Astrocyte (in vitro differentiated cells and primary cell): ENCODE data around the gene NAV2. TPM values are rescaled to one million over a fixed set of nuclear protein-coding genes. Genes with fewer than 3 reads are reported as not detected.

Source experiments
- DNase-seq: peaks from one replicate; pipeline ENCODE4 v3.0.0-alpha.2; 2010; ENCODE audit warnings: low read depth
- FAIRE-seq: peaks from 2 replicates; lab custom pipeline; 2011; peaks lifted over from hg19 to GRCh38; lab: Jason Lieb, UNC
- H2AFZ ChIP-seq: 2 replicates; pipeline ENCODE4 v1.6.0; 2012; ENCODE audit warnings: low read depth, low read length, inconsistent platforms
- H3K27ac ChIP-seq: 2 replicates; pipeline ENCODE4 v1.5.1; 2011; ENCODE audit warnings: low read depth, low read length, inconsistent platforms
- H3K27me3 ChIP-seq: 2 replicates; pipeline ENCODE4 v1.6.0; 2011; ENCODE audit warnings: low read length, inconsistent platforms; ENCODE audit not compliant: insufficient read depth
- H3K36me3 ChIP-seq: 2 replicates; pipeline ENCODE4 v1.5.1; 2011; ENCODE audit warnings: low read length, inconsistent platforms; ENCODE audit not compliant: insufficient read depth
- H3K4me1 ChIP-seq: 2 replicates; pipeline ENCODE4 v1.5.1; 2011; ENCODE audit warnings: low read length, inconsistent platforms; ENCODE audit not compliant: insufficient read depth
- H3K4me2 ChIP-seq: 2 replicates; pipeline ENCODE4 v1.6.0; 2012; ENCODE audit warnings: low read length, inconsistent platforms
- H3K4me3 ChIP-seq: 2 replicates; pipeline ENCODE4 v1.5.1; 2011; ENCODE audit warnings: low read depth, mild to moderate bottlenecking, low read length, inconsistent platforms; ENCODE audit not compliant: insufficient read depth
- H3K79me2 ChIP-seq: 2 replicates; pipeline ENCODE4 v1.6.0; 2012; ENCODE audit warnings: mild to moderate bottlenecking, low read length, inconsistent platforms; ENCODE audit not compliant: insufficient read depth
- H3K9ac ChIP-seq: 2 replicates; pipeline ENCODE4 v1.6.0; 2012; ENCODE audit warnings: mild to moderate bottlenecking, low read length, inconsistent platforms
- H3K9me3 ChIP-seq: 2 replicates; pipeline ENCODE4 v1.5.1; 2012; ENCODE audit warnings: low read depth, mild to moderate bottlenecking, low read length, inconsistent platforms; ENCODE audit not compliant: insufficient read depth
- H4K20me1 ChIP-seq: 2 replicates; pipeline ENCODE4 v1.6.0; 2012; ENCODE audit warnings: low read length, inconsistent platforms; ENCODE audit not compliant: insufficient read depth
- H3K27ac Mint-ChIP-seq: one replicate; pipeline ENCODE4 v1.8.0; 2021; ENCODE audit warnings: mild to moderate bottlenecking, mixed read lengths; ENCODE audit not compliant: unreplicated experiment
- H3K27me3 Mint-ChIP-seq: one replicate; pipeline ENCODE4 v1.8.0; 2021; ENCODE audit warnings: low read depth, mixed read lengths; ENCODE audit not compliant: unreplicated experiment
- H3K36me3 Mint-ChIP-seq: one replicate; pipeline ENCODE4 v1.8.0; 2021; ENCODE audit warnings: low read depth, mixed read lengths; ENCODE audit not compliant: unreplicated experiment
- H3K4me1 Mint-ChIP-seq: one replicate; pipeline ENCODE4 v1.8.0; 2021; ENCODE audit warnings: low read depth, mixed read lengths; ENCODE audit not compliant: unreplicated experiment
- H3K4me3 Mint-ChIP-seq: one replicate; pipeline ENCODE4 v1.8.0; 2021; ENCODE audit warnings: mild to moderate bottlenecking, moderate library complexity, mixed read lengths; ENCODE audit not compliant: unreplicated experiment
- H3K9me3 Mint-ChIP-seq: one replicate; pipeline ENCODE4 v1.8.0; 2021; ENCODE audit warnings: mild to moderate bottlenecking, mixed read lengths; ENCODE audit not compliant: unreplicated experiment
- CTCF ChIP-seq: IDR thresholded peaks from 2 replicates; pipeline ENCODE4 v1.5.1; 2011; ENCODE audit warnings: low read depth, mild to moderate bottlenecking, inconsistent platforms, low read length, moderate library complexity; ENCODE audit not compliant: insufficient read depth
- EZH2 ChIP-seq: IDR thresholded peaks from 2 replicates; pipeline ENCODE4 v1.6.1; 2012; ENCODE audit warnings: mild to moderate bottlenecking, low read length, inconsistent platforms; ENCODE audit not compliant: insufficient read depth
- total RNA-seq: library from RNA; stranded (reverse); gene quantifications from 2 replicates; pipeline ENCODE4 v1.2.1, GENCODE V29; 2021

The NAV2 gene
- total RNA-seq, 1 donor from 2014 or later: 20.6 TPM

- H3K4me1 ChIP-seq: no peaks in the 10 kb centered on the region
- TF ChIP-seq CTCF (no peak), EZH2 (no peak)
- H4K20me1 ChIP-seq: no peaks in the 10 kb centered on the region
- Mint-ChIP-seq H3K4me3 (no peak overlapping the region), H3K9me3 (no peaks in the 10 kb centered on the region), H3K4me1 (peaks cover 7% of the 10 kb centered on the region), H3K27ac (no peak overlapping the region), H3K27me3 (peaks cover 1% of the 10 kb centered on the region), H3K36me3 (no peaks in the 10 kb centered on the region)
- H3K36me3 ChIP-seq: no peaks in the 10 kb centered on the region
- no peak overlapping the region for H3K27ac ChIP-seq
- H3K9me3 ChIP-seq: no peaks in the 10 kb centered on the region
- H3K9ac ChIP-seq: no peak overlapping the region
- FAIRE-seq (no peak), DNase-seq (no peak)
- no peaks in the 10 kb centered on the region for H3K79me2 ChIP-seq
- no peaks in the 10 kb centered on the region for H3K27me3 ChIP-seq
- no peak overlapping the region for H3K4me2 ChIP-seq
- no peak overlapping the region for H3K4me3 ChIP-seq
- no peak overlapping the region for H2AFZ ChIP-seq
These were observed 131.4 kb downstream of the NAV2 start for GRCh38 chr11:19844012-19844411.

GRCh38 chr11:19844806-19845205, 132.2 kb downstream of the NAV2 start:
- Mint-ChIP-seq H3K4me1 (peaks cover 9% of the 10 kb centered on the region), H3K27me3 (peaks cover 1% of the 10 kb centered on the region), H3K4me3 (no peak overlapping the region), H3K36me3 (no peaks in the 10 kb centered on the region), H3K9me3 (no peaks in the 10 kb centered on the region), H3K27ac (no peak overlapping the region)
- Histone ChIP-seq H3K4me1 (no peaks in the 10 kb centered on the region), H2AFZ (no peak overlapping the region), H3K9me3 (no peaks in the 10 kb centered on the region), H3K36me3 (no peaks in the 10 kb centered on the region), H3K79me2 (no peaks in the 10 kb centered on the region), H4K20me1 (no peaks in the 10 kb centered on the region), H3K27me3 (no peaks in the 10 kb centered on the region), H3K27ac (no peak overlapping the region), H3K9ac (no peak overlapping the region), H3K4me2 (no peak overlapping the region), H3K4me3 (no peak overlapping the region)
- DNase-seq (no peak), FAIRE-seq (no peak)
- TF ChIP-seq CTCF: no peak
- no peak for TF ChIP-seq EZH2

- H3K9ac ChIP-seq: no peak overlapping the region
- no peak overlapping the region for H3K4me3 ChIP-seq
- H3K79me2 ChIP-seq: no peaks in the 10 kb centered on the region
- no peak overlapping the region for H3K4me3 Mint-ChIP-seq
- no peak for TF ChIP-seq EZH2
- no peaks in the 10 kb centered on the region for H3K36me3 Mint-ChIP-seq
- DNase-seq: no peak
- no peaks in the 10 kb centered on the region for H4K20me1 ChIP-seq
- H3K27me3 ChIP-seq: no peaks in the 10 kb centered on the region
- H3K27ac ChIP-seq: no peak overlapping the region
- no peaks in the 10 kb centered on the region for H3K9me3 Mint-ChIP-seq
- H2AFZ ChIP-seq: no peak overlapping the region
- no peak overlapping the region for H3K27ac Mint-ChIP-seq
- no peak overlapping the region for H3K4me2 ChIP-seq
- no peaks in the 10 kb centered on the region for H3K4me1 ChIP-seq
- H3K9me3 ChIP-seq: no peaks in the 10 kb centered on the region
- no peak for FAIRE-seq
- H3K27me3 Mint-ChIP-seq: peaks cover 1% of the 10 kb centered on the region
- no peaks in the 10 kb centered on the region for H3K36me3 ChIP-seq
- peaks cover 16% of the 10 kb centered on the region for H3K4me1 Mint-ChIP-seq
These were observed 133.0 kb downstream of the NAV2 start for GRCh38 chr11:19845626-19846025.
